GM21526 (cell line): ENCODE results near the gene TFAP2A.

Experiments
- ATAC-seq: cut with Tn5 transposase; IDR thresholded peaks from one replicate; pipeline ENCODE4 v1.9.1; 2021; ENCODE audit warnings: moderate library complexity; ENCODE audit not compliant: unreplicated experiment, low FRiP score

TFAP2A gene

DNA sequence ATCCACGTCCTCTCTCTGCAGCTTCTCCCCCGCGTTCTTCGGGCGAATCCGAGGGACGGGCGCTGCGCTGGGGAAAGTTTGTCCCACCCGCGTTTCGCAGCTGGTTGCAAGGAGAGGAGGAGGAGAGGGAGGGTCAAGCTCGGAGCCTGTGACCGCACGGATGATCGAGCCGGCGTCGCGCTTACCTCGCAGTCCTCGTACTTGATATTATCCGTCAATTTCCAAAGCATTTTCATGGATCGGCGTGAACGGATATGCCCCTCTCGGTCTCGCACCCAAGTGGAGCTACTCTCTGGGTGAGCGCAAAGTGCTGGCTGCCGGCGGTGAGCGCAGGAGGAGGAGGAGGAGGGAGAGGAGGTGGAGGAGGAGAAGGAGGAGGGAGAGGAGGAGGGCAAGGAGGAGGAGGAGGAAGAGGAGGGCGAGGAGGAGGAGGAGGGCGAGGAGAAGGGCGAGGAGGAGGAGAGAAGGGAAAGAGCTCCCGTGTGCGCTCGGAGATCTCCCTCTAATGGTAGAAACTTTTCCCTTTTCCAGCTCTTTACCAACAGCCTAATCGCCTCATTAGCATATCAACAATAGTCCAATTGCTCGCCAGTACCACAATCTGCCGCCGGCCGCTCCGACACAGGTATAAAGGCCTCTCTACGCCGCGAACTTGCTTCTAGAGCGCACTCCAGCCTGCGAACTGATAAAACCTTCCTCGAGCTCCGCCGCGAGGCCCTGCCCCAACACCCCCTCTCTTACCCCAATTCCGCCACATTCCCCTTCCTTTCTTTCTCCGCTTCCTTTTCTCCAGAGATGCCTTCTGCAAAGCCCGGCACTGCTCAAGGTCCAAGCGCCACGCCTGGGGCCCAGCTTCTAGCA, at the start of gene TFAP2A:
Gene TFAP2A (minus strand): TSS at position 319 of the 861 bp plus-strand sequence. CDS start 83 bp downstream, at position 236.
- no peak for ATAC-seq

DNA sequence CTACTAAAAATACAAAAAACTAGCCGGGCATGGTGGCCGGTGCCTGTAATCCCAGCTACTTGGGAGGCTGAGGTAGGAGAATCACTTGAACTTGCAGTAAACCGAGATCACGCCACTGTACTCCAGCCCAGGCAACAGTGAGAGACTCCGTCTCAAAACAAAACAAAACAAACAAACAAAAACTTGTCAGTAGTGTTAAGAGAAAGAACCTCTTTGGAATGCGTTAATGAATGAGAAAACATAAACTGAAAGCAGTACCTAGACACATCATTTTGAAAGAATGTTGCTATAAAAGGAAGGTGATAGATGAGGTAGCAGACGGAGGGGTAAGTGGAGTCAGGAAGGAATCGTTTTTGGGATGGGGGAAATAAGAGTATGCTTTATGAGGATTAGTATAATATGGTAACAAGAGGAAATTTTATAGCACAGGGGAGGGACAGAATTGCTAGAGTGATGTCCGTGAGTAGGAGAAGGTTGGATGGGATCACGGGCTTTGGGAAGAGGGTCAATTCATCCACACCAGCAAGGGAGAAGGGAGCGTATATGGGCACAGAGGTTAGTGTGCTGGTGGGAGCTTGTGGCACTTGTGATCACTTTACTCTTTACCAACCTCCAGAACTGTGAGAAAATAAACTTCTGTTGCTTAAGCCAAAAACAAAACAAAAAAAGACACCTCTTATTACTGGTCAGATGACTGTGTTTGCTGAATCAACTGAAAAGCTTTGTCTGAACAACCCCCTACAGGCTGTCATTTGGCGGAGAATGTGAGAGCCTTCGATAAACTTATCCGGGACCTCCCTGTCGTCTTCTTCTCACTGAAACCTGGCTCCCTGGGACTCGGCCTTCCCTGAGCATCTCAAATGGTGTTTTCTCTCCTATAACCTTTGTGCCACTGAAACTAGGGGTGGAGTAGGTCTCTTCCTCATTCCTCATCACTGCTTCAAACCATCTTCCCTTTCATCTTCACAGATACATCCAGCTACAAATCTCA, 48.9 kb upstream of the TFAP2A start:
- ATAC-seq: no peak

DNA sequence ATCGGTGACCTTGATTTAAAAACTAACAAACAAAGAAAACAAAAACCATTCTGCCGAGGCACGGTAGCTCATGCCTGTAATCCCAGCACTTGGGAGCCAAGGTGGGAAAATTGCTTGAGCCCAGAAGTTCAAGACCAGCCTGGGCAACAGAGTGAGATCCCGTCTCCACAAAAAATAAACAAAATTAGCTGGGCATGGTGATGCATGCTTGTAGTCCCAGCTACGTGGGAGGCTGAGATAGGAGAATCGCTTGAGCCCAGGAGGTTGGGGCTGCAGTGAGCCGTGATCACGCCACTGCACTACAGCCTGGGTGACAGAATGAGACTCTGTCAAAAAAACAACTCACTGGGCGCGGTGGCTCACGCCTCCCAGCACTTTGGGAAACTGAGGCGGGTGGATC, 48.2 kb upstream of the TFAP2A start:
- ATAC-seq: no peak

DNA sequence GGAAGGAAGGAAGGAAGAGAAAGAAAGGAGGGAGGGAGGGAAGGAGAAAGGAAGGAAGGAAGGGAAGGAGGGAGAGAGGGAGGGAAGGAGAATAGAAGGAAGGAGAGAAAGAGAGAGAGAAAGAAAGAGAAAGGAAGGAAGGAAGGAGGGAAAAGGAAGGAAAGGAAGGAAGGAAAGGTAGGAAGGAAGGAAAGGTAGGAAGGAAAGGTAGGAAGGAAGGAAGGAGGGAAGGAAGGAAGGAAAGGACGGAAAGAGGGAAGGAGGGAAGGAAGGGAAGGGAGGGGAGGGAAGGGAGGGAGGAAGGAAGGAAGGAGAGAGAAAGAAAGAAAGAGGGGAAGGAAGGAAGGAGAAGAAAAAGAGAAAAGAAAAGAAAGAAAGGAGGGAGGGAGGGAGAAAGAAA, 47.0 kb upstream of the TFAP2A start:
- ATAC-seq: no peak

DNA sequence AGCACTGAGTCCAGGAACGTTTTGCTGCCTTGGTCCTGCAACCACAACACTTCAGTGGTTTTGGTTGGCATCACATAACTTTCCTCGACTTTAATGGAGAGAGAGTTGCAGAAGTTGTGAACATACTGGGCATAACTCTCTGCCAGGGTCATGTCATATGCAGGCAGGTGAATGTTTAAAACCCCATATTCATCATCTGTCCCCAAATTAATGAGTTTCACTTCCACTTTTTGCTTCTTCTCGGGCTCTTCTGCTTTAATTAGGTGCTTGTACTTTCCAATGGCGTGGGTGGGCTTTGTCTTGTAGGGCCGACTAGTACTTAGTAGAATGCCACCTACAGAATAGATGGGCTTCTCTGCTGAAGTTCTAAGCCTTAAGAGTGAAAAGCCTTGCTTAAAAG, 45.2 kb upstream of the TFAP2A start:
- ATAC-seq: peak; percentile 95

DNA sequence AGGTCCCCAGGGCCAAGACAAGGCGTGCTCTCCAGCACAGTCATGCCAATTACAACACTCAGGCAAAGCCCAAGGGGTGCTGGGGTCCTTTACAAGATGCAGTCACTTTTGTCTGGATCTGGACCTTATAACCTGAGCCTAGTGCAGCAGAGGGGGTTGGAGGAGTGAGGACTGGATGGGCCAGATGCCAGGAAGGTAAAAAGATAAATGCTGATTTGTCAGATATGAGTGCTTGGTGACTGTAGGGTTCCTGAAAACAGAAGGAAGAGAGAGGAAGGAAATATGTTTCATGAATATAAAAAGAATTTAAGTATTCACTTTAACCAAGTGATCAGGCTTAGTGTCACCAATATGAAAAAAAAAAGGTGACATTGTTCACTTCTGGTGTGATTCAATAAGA, 43.4 kb upstream of the TFAP2A start:
- no peak for ATAC-seq

DNA sequence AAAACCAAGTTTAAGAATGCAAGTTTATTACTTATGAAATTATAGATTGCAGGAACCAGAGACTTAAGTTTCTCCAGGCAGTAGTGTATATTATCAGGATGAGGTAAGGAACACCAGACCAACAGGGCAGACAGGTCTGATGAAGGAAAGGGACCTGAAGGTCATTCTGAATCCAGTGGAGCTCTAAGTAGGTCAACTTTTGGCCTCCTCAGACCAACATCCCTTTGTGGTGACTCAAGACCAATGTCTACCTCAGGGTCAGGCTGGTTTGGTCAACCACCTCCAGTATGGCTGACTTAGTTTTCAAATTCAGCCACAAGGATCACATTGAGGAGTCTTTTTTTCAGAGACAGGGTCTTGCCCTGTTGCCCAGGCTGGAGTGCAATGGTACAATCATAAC, 38.7 kb upstream of the TFAP2A start:
- ATAC-seq: no peak

DNA sequence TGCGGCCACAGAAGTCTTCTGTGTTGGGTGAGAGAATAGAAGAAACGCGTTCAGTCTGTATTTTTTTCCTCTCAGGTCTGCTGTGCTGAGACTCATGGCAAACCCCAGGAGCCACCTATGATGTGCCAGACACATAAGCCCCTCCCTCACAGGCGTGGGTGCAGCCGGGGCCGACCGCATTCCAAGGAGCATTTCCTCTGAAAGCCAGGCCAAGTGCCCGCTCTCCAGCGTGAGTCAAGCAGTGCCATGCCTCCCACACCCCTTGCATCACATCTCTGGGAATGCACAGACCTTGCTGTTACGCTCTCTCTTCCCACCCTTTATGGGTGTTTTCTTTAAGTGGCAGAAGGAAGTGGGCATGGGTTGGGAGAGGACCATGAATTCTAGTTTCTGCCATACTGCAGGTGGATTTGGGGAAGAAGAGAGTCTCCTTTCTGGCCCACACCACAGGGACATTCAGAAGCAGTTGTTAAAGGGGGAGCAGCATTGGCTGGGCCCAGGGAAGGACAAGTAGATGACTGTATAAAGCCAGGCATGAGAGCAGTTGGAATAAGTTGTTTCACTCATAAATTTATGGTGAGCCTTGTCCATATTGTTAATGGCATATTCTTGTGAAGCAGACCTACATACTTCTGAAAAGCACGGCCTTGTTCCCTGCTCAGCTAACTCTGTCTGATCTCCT, 37.1 kb upstream of the TFAP2A start:
- no peak for ATAC-seq

DNA sequence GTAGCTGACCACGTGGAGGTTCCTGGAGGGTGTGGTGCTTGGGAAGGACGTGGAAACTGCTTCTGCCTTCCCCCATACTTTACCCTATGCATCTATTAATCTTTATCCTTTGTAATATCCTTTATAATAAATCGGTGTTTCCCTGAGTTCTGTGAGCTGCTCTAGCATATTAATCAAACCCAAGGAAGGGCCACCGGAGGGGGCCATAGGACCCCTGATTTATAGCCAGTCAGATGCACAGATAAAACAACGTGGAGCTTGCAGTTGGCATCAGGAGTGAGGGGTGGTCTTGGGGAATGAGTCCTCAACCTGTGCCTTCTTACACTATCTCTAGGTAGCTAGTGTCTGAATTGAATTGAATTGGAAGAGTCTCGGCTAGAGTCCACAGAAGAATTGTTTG, 36.5 kb upstream of the TFAP2A start:
- ATAC-seq: no peak

DNA sequence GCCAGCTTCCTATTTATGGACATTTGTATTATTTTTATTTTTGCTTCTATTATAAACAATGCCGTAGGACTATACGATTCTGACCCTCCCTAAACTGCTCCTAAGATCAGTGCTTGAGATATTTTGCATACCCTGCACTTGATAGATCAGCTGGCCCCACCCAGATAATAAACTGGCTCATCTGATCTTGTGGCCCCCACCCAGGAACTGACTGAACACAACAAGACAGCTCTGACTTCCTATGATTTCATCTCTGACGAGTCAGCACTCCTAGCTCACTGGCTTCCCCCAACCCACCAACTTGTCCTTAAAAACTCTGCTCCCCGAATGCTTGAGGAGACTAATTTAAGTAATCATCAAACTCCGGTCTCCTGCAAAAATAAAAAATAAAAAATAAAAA, 34.9 kb upstream of the TFAP2A start:
- ATAC-seq: no peak

DNA sequence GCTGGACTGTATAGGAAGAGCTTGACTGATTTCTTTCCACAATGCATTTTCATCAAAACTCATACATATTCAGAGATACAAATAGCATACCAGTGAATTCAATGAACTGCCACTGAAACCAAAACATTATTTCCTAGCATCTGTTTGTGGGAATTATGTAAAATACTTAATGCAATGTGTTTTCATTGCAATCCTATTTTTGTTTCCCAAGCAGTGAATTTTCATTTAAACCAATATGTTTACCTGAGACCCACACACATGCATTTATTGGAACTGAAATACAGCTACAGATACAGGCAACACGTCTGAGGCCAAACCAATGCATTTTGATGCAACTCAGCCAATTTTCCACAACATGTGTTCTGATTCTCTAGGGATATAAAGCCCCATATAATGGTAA, 33.2 kb upstream of the TFAP2A start:
- ATAC-seq: no peak

DNA sequence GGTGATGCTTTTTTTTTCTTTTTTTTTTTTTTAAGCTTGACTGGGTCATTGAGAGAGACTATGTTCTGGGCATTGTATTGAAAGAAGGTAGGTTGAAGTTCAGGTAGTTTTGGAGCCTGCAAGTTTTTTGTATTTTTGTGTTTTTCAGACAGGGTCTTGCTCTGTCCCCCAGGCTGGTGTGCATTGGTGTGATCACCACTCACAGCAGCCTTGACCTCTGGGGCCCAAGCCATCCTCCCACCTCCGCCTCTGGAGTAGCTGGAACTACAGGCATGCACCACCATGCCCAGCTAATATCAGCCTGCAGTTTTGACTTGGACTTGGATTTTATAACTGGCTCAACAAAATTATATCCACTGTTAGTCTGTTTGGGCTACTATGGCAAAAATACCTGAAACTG, 31.7 kb upstream of the TFAP2A start:
- ATAC-seq: no peak

DNA sequence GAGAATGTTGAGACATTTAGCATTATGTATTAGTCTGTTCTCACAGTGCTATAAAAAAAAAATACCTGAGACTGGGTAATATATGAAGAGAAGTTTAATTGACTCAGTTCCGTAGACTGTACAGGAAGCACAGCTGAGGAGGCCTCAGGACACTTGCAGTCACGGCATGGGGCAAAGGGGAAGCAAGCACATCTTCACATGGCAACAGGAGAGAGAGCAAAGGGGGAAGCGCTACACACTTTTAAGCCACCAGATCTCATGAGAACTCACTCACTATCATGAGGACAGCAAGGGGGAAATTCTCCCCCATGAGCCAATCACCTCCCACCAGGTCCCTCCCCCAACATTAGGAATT, 26.8 kb upstream of the TFAP2A start:
- no peak for ATAC-seq

DNA sequence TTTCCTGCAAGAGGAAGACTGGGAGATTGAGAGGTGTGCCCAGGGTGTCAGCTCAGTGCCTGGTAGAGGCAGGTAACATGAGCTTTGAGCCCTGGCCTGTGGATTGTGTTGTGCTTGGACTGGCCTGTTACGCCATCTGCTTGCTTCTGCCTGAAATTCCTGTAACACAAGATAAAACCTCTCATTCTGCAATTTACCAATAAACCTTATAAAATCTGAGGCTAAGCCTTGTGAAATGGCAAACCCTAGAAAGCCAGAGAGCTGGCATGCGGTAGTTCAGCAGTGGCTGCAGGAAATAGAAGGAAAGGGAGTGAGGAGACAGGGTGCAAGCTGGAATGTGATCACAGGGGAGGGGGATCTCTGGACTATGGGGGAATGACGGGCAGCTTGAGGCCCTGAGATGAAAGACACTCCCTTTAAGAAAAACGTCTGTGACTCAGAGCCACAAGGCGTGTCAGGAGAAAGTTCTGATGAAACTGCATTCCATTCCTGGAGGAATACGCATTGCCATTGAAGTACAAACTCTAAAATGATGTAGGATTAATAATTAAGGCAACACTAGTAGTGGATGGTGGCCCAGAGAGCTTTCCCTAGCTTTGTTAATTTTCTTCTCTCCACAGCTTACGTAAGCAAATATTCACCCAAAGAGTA, 26.3 kb upstream of the TFAP2A start:
- ATAC-seq: no peak

DNA sequence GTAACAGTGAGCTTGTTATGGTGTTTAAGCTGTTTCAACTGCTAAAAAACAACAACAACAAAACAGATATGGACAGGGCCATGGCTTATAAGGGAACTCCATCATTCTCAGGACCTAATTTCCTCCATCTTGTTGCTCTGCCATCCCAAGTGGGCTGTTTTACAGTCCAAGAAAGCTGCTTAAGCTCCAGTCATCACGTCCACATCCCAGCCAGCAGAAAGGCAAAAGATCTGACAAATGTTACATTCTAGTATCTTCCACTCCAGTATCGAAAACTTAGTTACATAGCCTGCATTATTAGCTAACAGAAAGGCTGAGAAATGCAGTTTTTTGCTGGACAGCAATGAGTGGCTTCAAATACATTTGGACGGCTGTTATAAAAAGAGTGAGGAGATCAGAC, 23.0 kb upstream of the TFAP2A start:
- no peak for ATAC-seq

DNA sequence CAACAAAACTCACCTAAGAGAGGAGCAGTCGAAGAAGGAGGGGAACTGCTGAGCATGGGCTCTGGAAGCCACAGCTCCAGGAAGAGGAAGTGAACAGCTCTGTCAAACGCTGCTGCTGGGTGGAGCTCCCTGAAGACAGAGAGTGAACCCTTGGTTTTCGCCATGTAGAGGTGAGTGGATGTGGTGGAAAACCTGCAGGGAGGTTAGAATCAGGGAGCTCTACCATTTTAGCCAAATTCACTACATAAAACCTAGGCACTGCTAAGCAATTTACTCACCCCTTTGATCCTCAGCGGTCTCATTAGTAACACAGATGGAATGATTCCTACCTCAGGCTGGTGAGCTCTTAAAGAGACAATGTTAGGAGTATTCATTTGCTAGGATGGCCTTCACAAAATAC, 19.4 kb upstream of the TFAP2A start:
- ATAC-seq: no peak

DNA sequence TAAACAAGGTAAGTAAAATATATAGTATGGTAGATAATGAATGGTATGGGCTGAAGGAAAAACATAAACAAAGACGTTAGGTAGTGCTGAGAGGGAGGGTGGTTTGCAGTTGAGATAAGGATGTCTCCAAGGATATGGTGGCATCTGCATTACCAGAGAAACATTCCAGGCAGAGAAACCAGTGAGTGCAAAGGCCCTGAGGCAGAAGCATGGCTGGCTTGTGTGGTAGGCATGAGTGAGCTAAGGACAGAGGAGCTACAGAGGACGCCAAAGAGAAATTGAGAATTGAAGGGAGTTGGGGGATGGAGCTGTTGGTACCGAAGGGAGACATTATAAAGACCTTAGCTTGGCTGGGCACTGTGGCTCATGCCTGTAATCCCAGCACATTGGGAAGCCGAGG, 18.4 kb upstream of the TFAP2A start:
- no peak for ATAC-seq

DNA sequence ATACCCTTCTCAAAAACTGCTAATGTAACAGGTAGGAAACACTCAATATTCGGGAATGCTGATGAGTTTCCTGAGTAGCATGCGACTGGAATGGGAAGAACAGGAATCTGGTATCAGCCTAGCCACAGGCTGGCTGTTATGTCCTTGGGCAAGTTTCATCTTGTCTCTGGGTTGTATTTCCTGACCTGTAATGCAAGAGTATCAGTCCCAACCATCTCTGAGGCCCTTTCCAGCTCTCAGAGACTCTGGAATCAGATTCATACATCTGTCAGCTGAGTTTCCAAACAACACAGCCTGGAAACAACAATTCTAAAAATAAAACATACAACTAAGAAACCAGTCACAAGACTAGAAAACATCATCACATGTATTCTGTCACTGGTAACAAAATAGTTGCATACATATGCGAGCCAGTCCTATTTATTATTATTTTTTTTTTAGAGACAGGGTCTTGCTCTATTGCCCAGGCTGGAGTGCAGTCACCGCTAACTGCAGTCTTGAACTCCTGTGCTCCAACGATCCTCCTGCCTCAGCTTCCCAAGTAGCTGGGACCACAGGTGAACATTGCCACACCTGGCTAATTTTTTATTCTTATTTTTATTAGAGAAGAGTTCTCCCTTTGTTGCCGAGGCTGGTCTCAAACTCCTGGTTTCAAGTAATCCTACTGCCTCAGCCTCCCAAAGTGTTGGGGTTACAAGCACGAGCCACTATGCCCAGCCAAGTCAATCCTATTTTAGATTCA, 16.7 kb upstream of the TFAP2A start:
- no peak for ATAC-seq

DNA sequence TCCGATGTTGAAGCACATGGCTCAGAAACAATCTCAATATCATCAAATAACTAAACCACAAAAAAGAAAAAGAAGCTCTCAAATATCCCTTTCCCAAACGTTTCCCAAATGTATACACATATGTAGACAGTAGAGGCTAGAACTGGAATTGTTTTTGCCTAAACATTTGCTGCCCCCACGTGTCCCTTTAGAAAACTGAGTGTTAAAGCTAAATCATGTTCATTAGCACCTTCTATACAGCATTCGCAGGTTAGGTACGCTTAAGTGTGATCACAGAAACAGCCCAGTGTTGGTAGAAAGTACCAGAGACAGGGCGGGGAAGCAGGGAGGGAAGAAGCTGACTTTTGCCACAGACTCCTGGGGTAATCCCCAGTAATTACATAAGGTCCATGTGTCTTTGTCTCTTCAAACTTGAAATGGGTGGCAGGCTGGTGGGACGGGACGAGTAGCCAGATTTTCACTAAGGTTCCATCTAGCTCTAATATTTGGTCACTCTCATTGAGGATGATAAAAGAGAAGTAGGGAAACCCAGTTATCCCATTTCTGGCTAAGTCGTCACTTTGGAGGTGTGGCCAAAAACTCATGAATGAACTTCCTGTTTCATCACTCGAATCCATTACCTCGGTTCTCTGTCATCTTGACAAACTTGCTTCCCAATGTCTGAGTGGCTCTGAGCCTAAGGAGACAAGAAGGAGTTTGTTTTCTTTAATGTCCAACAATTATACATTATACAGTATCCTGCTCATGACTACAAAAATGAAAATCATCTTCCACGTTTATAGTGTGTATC, 15.0 kb upstream of the TFAP2A start:
- peak; percentile 52 for ATAC-seq
